WERI-Rb-1 (cell line): Measurements from ENCODE around the gene KLHL20.
"Not testable (repeated sequence)": the region's sequence is repeated elsewhere in the genome, so short reads cannot be mapped to it uniquely, and the experiment has no call there.

Source experiments
- DNase-seq: peaks from one replicate; pipeline ENCODE4 v3.0.0-alpha.2; 2020
- H3K27ac ChIP-seq: fragments of 250-450 bp; sonication (Bioruptor Pico); 2 replicates; pipeline ENCODE4 v1.5.1; 2020; ENCODE audit warnings: mild to moderate bottlenecking, moderate library complexity
- H3K27me3 ChIP-seq: fragments of 250-450 bp; sonication (Bioruptor Pico); 2 replicates; pipeline ENCODE4 v1.5.1; 2021; ENCODE audit warnings: mild to moderate bottlenecking, low read depth, moderate library complexity; ENCODE audit not compliant: insufficient read depth, severe bottlenecking
- H3K36me3 ChIP-seq: fragments of 250-450 bp; sonication (Bioruptor Pico); 2 replicates; pipeline ENCODE4 v1.5.1; 2020; ENCODE audit warnings: mild to moderate bottlenecking, moderate library complexity
- H3K4me3 ChIP-seq: 2 replicates; pipeline ENCODE4 v1.5.1; 2011; ENCODE audit warnings: low read depth, mild to moderate bottlenecking, control low read depth, low read length
- H3K9me3 ChIP-seq: fragments of 250-450 bp; sonication (Bioruptor Pico); 2 replicates; pipeline ENCODE4 v1.5.1; 2021; ENCODE audit warnings: mild to moderate bottlenecking, moderate library complexity; ENCODE audit not compliant: severe bottlenecking
- CTCF ChIP-seq: IDR thresholded peaks from 2 replicates; pipeline ENCODE4 v1.5.1; 2011; ENCODE audit warnings: low read depth, mild to moderate bottlenecking, control low read depth, inconsistent platforms, low read length

KLHL20 gene

GRCh38 chr1:173768206-173768605, 53.4 kb downstream of the KLHL20 start:
- peaks cover 10% of the 10 kb centered on the region for H3K36me3 ChIP-seq
- H3K9me3 ChIP-seq, result no peaks in the 10 kb centered on the region
- H3K27ac ChIP-seq, result no peak overlapping the region
- no peak overlapping the region for H3K4me3 ChIP-seq
- DNase-seq, result no peak
- TF ChIP-seq CTCF, result no peak
- no peaks in the 10 kb centered on the region for H3K27me3 ChIP-seq

- no peaks in the 10 kb centered on the region for H3K9me3 ChIP-seq
- no peak overlapping the region for H3K27ac ChIP-seq
- H3K27me3 ChIP-seq, result no peaks in the 10 kb centered on the region
- no peak overlapping the region for H3K4me3 ChIP-seq
- peaks cover 10% of the 10 kb centered on the region for H3K36me3 ChIP-seq
- TF ChIP-seq CTCF, result no peak
- DNase-seq, result no peak
Measured at GRCh38 chr1:173768827-173769226, 54.0 kb downstream of the KLHL20 start.

DNA sequence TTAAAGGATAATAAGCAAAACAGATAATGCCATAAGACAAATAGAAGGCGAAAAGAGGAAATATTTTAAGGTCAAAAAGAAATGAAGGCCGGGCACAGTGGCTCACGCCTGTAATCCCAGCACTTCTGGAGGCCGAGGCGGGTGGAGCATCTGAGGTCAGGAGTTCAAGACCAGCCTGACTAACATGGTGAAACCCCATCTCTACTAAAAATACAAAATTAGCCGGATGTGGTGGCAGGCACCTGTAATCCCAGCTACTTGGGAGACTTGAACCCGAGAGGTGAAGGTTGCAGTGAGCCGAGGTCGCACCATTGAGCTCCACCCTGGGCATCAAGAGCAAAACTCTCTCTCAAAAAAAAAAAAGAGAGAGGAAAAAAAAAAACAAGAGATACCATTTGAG, 55.5 kb downstream of the KLHL20 start:
- not testable (repeated sequence) for H3K36me3 ChIP-seq, DNase-seq, H3K4me3 ChIP-seq, H3K9me3 ChIP-seq, H3K27ac ChIP-seq, H3K27me3 ChIP-seq

DNA sequence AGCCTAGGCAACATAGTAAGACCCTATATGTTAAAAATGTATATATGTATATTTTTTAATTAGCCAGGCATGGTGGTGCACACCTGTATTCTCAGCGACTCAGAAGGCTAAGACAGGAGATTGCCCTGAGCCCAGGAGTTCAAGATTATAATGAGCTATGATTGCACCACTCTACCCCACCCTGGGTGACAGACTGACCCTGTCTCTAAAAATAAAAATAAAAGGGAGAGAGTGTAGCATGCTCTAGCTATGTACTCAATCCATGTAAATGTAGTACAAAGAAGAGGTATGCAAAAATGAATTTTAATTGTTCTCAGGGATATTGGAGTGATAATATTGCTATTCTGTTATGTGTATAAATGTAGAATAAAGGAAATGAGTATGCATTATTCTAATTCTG, 56.8 kb downstream of the KLHL20 start:
- Histone ChIP-seq H3K4me3 (no peak overlapping the region), H3K27me3 (no peaks in the 10 kb centered on the region), H3K27ac (no peak overlapping the region), H3K9me3 (no peaks in the 10 kb centered on the region), H3K36me3 (peaks cover 6% of the 10 kb centered on the region)
- no peak for TF ChIP-seq CTCF
- no peak for DNase-seq

DNA sequence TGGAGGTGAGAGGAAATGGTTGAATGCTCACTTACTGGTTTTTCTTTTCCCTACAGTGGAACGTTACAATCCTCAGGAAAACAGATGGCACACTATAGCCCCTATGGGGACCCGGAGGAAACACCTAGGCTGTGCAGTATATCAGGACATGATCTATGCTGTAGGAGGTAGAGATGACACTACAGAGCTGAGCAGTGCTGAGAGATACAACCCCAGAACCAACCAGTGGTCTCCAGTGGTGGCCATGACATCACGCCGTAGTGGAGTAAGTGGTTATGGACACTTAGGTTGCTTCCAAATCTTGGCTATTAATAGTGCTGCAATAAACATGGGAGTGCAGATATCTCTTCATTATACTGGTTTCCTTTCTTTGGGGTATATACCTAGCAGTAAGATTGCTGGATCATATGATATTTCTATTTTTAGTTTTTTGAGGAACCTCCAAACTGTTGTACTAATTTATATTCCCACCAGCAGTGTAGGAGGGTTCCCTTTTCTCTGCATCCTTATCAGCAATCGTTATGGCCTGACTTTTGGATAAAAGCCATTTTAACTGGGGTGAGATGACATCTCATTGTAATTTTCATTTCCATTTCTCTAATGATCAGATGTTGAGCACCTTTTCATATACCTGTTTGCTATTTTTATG, 60.9 kb downstream of the KLHL20 start:
- H3K27ac ChIP-seq, result no peak overlapping the region
- H3K4me3 ChIP-seq, result no peak overlapping the region
- H3K9me3 ChIP-seq, result no peaks in the 10 kb centered on the region
- peaks cover 9% of the 10 kb centered on the region for H3K36me3 ChIP-seq
- no peak for TF ChIP-seq CTCF
- no peaks in the 10 kb centered on the region for H3K27me3 ChIP-seq
- DNase-seq, result no peak

DNA sequence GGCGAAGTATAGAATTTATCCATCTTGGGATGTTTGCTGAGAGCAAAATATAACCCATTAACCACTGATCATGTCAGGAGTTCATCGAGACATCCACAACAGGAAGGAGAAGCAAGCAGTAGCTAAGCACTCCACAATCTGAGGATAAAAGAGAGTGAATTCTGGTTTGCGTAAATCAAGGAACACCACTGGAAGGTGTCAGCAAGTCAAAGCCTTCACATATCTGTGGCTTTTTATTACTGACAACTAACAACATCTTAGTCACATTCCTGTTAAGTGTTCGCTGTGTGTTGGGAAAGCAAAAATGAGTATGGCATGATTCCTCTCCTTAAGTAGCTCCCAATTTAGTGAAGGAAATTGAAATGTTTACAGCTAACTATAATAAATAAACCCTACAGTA, 65.2 kb downstream of the KLHL20 start:
- Histone ChIP-seq H3K27me3 (no peaks in the 10 kb centered on the region), H3K36me3 (peaks cover 46% of the 10 kb centered on the region), H3K4me3 (no peak overlapping the region), H3K9me3 (no peaks in the 10 kb centered on the region), H3K27ac (no peak overlapping the region)
- TF ChIP-seq CTCF, result no peak
- DNase-seq, result no peak
